Measurements from ENCODE around the gene SH3GL2.

SH3GL2 gene

GRCh38 chr9:17578911-17579793 is at the start of gene SH3GL2:
SH3GL2 (plus strand) TSS chr9:17579066.
- DNase-seq, result peak; percentile 55

- peak; percentile 50 for DNase-seq
Observed at GRCh38 chr9:17531642-17532254, 47.1 kb upstream of the SH3GL2 start.

GRCh38 chr9:17532461-17532860 is 46.4 kb upstream of the SH3GL2 start:
- DNase-seq, result no peak

DNA sequence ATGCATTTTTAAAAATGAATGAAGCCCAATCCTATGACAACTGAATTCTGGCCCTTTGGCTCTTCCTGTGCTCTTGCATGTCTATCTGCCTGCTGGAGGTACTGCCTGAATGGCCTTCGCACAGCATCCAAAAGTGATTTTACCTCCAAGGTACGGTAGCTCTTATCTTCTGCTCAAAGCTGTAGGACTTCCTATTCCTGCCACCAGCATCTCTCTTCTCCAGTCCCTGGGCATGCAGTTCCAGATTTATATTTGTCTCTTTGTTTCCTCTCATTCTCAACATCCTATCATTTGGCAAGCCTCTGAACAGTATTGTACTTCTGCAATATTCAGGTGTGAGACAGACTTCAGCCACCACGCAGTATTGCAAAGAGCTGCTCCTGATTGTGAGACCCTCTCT is 43.7 kb upstream of the SH3GL2 start:
- DNase-seq, result no peak

DNA sequence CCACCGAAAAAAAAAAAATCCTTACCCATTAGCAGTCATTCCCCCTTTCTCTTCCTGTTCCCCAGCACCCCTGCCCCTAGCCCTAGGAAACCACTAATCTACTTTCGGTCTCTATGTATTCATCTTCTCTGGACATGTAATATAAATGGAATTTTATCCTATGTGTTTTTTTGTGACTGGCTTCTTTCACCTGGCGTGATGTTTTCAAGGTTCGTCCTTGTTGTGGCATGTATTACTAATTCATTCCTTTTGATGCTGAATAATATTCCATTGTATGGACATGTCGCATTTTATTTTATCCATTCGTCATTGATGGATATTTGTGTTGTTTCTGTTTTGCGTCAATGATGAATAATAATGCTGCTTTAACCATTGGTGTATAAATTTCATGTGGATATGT is 42.8 kb upstream of the SH3GL2 start:
- no peak for DNase-seq

GRCh38 chr9:17551023-17551422 is 27.8 kb upstream of the SH3GL2 start:
- DNase-seq, result no peak

DNA sequence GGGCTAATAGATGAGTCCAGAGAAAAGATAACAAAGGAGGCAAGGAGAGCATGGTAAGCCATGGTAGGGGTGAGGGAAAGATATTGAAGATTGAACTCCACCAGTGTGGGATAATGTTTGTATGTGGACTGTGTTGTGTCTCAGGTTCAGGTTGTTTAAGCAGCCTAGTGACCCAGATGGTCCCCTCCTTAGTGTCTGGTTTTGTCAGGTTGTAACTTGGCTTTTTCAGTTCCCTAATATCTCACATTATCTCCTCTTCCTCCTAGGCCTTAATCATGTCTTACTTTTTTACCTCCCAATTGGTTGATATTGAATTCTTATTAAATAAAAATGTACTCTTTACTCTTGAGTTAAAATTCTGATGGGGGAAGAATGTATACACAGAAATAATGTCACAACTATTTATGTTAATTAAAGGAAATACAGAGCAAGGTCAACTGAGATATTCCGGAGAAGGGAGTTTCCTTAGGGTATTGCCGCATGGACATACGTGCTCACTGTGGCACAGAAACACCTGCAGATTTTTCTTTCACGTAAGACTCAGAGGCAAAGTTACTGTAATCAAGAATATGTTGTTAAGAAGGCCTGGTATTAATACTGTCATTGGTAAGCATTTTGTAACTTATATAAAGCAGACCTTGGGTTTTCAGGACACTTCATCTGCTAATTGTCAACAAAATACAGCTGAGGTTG is 23.4 kb upstream of the SH3GL2 start:
- DNase-seq, result no peak

- no peak for DNase-seq
Observed at GRCh38 chr9:17556255-17556654, 22.6 kb upstream of the SH3GL2 start.

DNA sequence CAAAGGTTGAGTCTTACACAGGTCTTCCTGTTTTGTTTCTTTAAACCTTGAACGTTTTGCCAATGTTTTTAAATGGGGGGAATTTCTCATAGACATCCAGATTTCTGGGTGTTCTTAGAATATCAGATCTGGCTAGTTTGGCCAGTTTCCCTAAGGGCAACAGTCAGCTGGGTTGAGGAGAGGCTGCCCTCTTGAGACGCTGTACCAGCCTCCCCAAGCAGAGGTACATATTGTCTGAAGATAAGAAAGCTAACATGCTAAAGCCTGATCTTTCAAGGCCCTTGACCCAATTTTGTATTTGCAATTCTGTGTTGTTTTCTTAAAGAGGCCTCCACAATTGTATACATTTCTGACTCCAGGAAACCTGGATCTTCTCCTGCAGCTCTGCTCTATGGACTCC is 21.9 kb upstream of the SH3GL2 start:
- no peak for DNase-seq

- no peak for DNase-seq
Observed at GRCh38 chr9:17571825-17572224, 7.0 kb upstream of the SH3GL2 start.

GRCh38 chr9:17574342-17574741 is 4.5 kb upstream of the SH3GL2 start:
- DNase-seq, result no peak

GRCh38 chr9:17578577-17578910 is 322 bp upstream of the SH3GL2 start:
- no peak for DNase-seq

- DNase-seq, result no peak
Observed at GRCh38 chr9:17580119-17580518, 1.3 kb downstream of the SH3GL2 start.

- no peak for DNase-seq
Observed at GRCh38 chr9:17587113-17587512, 8.2 kb downstream of the SH3GL2 start.

DNA sequence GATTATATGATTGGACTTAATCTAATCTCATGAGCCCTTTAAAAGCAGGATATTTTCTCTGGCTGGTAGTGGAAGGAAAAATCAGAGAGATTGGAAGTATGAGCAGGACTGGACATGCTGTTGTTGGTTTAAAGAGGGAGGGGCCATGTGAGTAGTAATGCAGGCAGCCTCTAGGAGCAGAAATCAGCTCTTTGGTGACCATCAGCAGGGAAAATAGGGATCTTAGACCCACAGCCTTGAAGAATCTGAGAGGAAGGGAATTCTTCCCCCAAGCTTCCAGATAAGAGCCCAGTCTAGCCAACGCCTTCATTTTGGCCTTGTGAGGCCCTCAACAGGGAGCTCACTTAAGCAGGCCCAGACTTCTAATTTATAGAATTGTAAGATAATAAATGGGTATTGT is 9.5 kb downstream of the SH3GL2 start:
- DNase-seq, result no peak

- no peak for DNase-seq
Observed at GRCh38 chr9:17588941-17589340, 10.1 kb downstream of the SH3GL2 start.

- DNase-seq, result no peak
Observed at GRCh38 chr9:17589771-17590170, 10.9 kb downstream of the SH3GL2 start.

- no peak for DNase-seq
Observed at GRCh38 chr9:17594961-17595360, 16.1 kb downstream of the SH3GL2 start.

DNA sequence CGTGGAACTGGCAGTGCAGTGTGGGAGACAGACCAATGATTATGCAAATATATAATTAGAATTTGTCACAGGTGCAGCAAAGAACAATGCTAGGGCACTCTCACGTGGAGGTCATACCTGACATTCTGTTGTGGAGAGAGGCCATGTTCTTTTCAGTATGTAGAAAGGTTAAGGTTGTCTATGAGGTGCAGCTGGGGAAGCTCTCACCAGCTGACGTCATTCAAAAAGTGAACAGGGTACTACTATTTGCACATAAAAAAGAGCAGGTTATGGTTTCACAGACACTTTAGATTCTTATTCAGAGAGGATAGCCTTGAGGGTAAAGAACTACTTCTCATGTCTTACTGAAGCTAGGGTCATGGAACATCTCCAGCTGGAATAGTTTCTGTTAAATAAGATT is 19.1 kb downstream of the SH3GL2 start:
- no peak for DNase-seq

GRCh38 chr9:17600962-17601593 is 22.2 kb downstream of the SH3GL2 start:
- DNase-seq, result no peak

GRCh38 chr9:17604556-17604955 is 25.7 kb downstream of the SH3GL2 start:
- DNase-seq, result no peak

DNA sequence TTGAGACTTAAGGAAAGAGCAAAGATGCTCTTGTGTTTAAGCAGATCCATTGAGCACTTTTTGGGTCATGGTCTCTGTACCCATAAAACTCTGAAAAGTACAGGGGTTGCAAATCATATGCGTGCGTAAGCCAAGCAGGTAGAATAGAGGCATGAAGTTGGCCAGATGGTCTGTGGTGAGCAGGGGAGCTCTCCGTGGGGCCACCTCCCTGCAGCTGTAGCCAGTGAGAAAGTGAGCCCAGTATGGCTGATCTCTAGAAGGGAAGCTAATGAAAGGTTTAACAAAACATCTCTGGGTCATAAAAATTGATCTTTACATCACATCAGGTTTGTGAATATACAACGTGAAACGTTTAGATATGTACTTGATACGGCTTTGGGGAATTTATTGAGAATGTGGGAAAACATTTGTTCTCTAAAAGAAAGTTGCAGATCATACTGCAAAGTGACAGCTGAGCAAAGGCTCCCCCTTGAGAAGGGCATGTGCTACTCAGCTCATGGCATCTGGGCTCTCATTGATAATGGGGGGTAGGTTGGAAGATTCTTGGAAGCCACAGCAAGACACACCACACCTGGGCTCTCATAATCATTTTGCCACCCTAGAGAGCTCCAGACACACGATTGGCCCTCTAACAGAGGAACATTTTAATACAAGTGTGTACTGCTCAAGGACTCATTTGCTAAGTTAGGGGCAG is 30.6 kb downstream of the SH3GL2 start:
- no peak for DNase-seq

- no peak for DNase-seq
Observed at GRCh38 chr9:17611342-17611741, 32.5 kb downstream of the SH3GL2 start.
